K562 (cell line): Measurements from ENCODE around the gene FYB1. TPM values are rescaled to one million over a fixed set of nuclear protein-coding genes. Genes with fewer than 3 reads are reported as not detected.

Source experiments
- CHD2 ChIP-seq: IDR thresholded peaks from 2 replicates; pipeline ENCODE4 v1.6.1; 2011; ENCODE audit warnings: low read depth, low read length
- EGR1 ChIP-seq: fragments of 450-650 bp; conservative IDR thresholded peaks from 2 replicates; pipeline ENCODE4 v1.6.1; 2017; ENCODE audit warnings: mild to moderate bottlenecking
- FUS ChIP-seq: fragments of 200-400 bp; formaldehyde crosslinking; optimal IDR thresholded peaks from 2 replicates; pipeline ENCODE3; 2017; ENCODE audit warnings: low read depth, low read length
- GATAD2B ChIP-seq: fragments of 450-650 bp; IDR thresholded peaks from 2 replicates; pipeline ENCODE4 v1.6.1; 2017; ENCODE audit warnings: mild to moderate bottlenecking, borderline replicate concordance
- MEIS2 ChIP-seq: fragments of 450-650 bp; IDR thresholded peaks from 2 replicates; pipeline ENCODE4 v1.6.1; 2014; ENCODE audit warnings: mild to moderate bottlenecking; ENCODE audit not compliant: partially characterized antibody
- NCOA6 ChIP-seq: fragments of 450-650 bp; IDR thresholded peaks from 2 replicates; pipeline ENCODE4 v1.6.1; 2017; ENCODE audit warnings: mild to moderate bottlenecking
- NFE2 ChIP-seq: IDR thresholded peaks from 2 replicates; pipeline ENCODE4 v1.6.1; 2014; ENCODE audit warnings: antibody characterized with exemption, low read depth
- NR2F6 ChIP-seq: fragments of 450-650 bp; formaldehyde crosslinking; IDR thresholded peaks from 2 replicates; pipeline ENCODE4 v1.4.0; 2020; ENCODE audit warnings: mild to moderate bottlenecking
- POLR3G ChIP-seq: IDR thresholded peaks from 2 replicates; pipeline ENCODE4 v1.6.1; 2011; ENCODE audit not compliant: insufficient read length, insufficient replicate concordance; ENCODE audit errors: extremely low read depth
- RBM22 ChIP-seq: fragments of 200-400 bp; formaldehyde crosslinking; IDR thresholded peaks from 2 replicates; pipeline ENCODE4 v1.6.1; 2018; ENCODE audit warnings: low read length, low read depth; ENCODE audit not compliant: poor library complexity, severe bottlenecking
- RFX1 ChIP-seq: fragments of 450-650 bp; IDR thresholded peaks from 2 replicates; pipeline ENCODE4 v1.6.1; 2016; ENCODE audit warnings: mild to moderate bottlenecking, moderate library complexity
- SOX6 ChIP-seq: fragments of 450-650 bp; IDR thresholded peaks from 2 replicates; pipeline ENCODE4 v1.6.1; 2014; ENCODE audit warnings: mild to moderate bottlenecking
- TBL1XR1 ChIP-seq, 2 experiments: IDR thresholded peaks; 2 replicates each; pipeline ENCODE4 v1.6.1; 2012; ENCODE audit warnings: improper control_type of control experiment in 2 of 2, low read length in 2 of 2, mild to moderate bottlenecking in 1 of 2
- ZFP36 ChIP-seq: fragments of 150-350 bp; IDR thresholded peaks from 2 replicates; pipeline ENCODE4 v1.6.1; 2018; ENCODE audit warnings: low read length, low read depth; ENCODE audit not compliant: partially characterized antibody
- ZNF121 ChIP-seq: sonication (generic); formaldehyde crosslinking; conservative IDR thresholded peaks from 2 replicates; pipeline ENCODE4 v1.8.0; 2022; ENCODE audit warnings: missing genetic modification reagents
- ZNF217 ChIP-seq: sonication (generic); formaldehyde crosslinking; IDR thresholded peaks from 2 replicates; pipeline ENCODE4 v1.8.0; 2022; ENCODE audit warnings: mild to moderate bottlenecking, missing genetic modification reagents
- polyA plus RNA-seq, 8 experiments: library from polyadenylated mRNA; depleted of rRNA in 4 of 8; stranded (reverse) in 5 of 8; unstranded in 3 of 8; fragments of >200 nt; fragmentation: Nextera tagmentation in 2 of 8; fragmentation: Illumina TruSeq in 1 of 8; extraction: Ambion mirVana in 2 of 8; extraction: Trizol in 1 of 8; gene quantifications; 2 replicates each; pipeline versions ENCODE4 v1.2.1 to v1.2.3, GENCODE V29; 2011 to 2014; ENCODE audit warnings: inconsistent platforms in 1 of 8, missing spikeins in 1 of 8
- total RNA-seq, 7 experiments: library from RNA; depleted of rRNA in 6 of 7; stranded (reverse); fragments of >200 nt in 6 of 7; fragmentation: Illumina TruSeq in 2 of 7; extraction: Trizol in 2 of 7; gene quantifications; 2 replicates each; pipeline versions ENCODE4 v1.2.1 to v1.2.3, GENCODE V29; 2011 to 2021; ENCODE audit warnings: low replicate concordance in 1 of 7
- TF ChIP-seq, protein P1 (sequence below): sonication (generic); formaldehyde crosslinking; IDR thresholded peaks from 2 replicates; pipeline ENCODE4 v1.8.1; 2023; ENCODE audit warnings: mild to moderate bottlenecking, missing genetic modification reagents
- TF ChIP-seq, protein P2 (sequence below): sonication (generic); formaldehyde crosslinking; IDR thresholded peaks from 2 replicates; pipeline ENCODE4 v1.8.1; 2023; ENCODE audit warnings: mild to moderate bottlenecking, missing genetic modification reagents, moderate library complexity
- TF ChIP-seq, protein P3 (sequence below): fragments of 250-450 bp; sonication (Bioruptor Pico); IDR thresholded peaks from 2 replicates; pipeline ENCODE4 v1.4.0; 2020; ENCODE audit warnings: borderline replicate concordance
- TF ChIP-seq, protein P4 (sequence below): conservative IDR thresholded peaks from 2 replicates; pipeline ENCODE4 v1.6.1; 2011; ENCODE audit warnings: low read depth, mild to moderate bottlenecking, low read length; ENCODE audit not compliant: control insufficient read depth
- TF ChIP-seq, protein P5 (sequence below), 2 experiments: fragments of 250-450 bp in 1 of 2; fragments of 450-650 bp in 1 of 2; sonication (Bioruptor Pico) in 1 of 2; IDR thresholded peaks; 2 replicates each; pipeline versions ENCODE4 v1.6.1 to v1.8.0; 2016 to 2021; ENCODE audit warnings: mild to moderate bottlenecking in 2 of 2, moderate library complexity in 2 of 2, missing compliant biosample characterization in 1 of 2, missing genetic modification characterization in 1 of 2

FYB1 gene
- total and polyA plus RNA-seq, 9 of the 15 experiments (the other 6 are each of a cell fraction or from before 2014, with no cell fraction given) = 4.7 to 31.5 (median 9.7) TPM

DNA sequence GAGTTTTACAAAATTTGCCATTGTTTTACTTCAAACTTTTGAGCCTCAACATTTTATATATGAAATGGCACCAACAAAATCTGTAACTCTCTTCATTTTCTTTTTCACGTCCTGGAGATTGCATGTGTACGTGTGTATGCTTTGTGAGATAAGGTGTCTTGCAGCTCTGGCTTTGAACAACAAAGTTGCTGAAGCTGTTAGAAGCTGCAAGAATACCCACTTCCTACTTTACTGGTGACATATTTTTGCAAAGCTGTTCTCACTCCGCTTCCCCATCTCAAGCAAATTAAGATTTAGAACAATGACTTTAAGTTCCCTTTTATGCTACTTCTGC is 41.8 kb downstream of the FYB1 start (continued):
- TF ChIP-seq, protein P1, sequence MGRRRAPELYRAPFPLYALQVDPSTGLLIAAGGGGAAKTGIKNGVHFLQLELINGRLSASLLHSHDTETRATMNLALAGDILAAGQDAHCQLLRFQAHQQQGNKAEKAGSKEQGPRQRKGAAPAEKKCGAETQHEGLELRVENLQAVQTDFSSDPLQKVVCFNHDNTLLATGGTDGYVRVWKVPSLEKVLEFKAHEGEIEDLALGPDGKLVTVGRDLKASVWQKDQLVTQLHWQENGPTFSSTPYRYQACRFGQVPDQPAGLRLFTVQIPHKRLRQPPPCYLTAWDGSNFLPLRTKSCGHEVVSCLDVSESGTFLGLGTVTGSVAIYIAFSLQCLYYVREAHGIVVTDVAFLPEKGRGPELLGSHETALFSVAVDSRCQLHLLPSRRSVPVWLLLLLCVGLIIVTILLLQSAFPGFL = no peak
- TF ChIP-seq EGR1 (no peak), ZNF217 (no peak), NCOA6 (no peak), FUS (no peak), SOX6 (peak; percentile 70; the same call in 1 of the 2 replicates), RBM22 (no peak), RFX1 (no peak), NR2F6 (CRISPR knock-in tag) (no peak), ZFP36 (no peak), GATAD2B (no peak), MEIS2 (no peak), TBL1XR1 (IDR thresholded peaks at IDR 0.05; ENCODE audit: low read length in 2 of 2) (no peak), NFE2 (no peak), ZNF121 (peak; percentile 45; the same call in 1 of the 2 replicates), POLR3G (no peak), CHD2 (no peak)
- TF ChIP-seq, protein P2, sequence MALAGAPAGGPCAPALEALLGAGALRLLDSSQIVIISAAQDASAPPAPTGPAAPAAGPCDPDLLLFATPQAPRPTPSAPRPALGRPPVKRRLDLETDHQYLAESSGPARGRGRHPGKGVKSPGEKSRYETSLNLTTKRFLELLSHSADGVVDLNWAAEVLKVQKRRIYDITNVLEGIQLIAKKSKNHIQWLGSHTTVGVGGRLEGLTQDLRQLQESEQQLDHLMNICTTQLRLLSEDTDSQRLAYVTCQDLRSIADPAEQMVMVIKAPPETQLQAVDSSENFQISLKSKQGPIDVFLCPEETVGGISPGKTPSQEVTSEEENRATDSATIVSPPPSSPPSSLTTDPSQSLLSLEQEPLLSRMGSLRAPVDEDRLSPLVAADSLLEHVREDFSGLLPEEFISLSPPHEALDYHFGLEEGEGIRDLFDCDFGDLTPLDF (CRISPR knock-in tag) = no peak
- TF ChIP-seq, protein P3, sequence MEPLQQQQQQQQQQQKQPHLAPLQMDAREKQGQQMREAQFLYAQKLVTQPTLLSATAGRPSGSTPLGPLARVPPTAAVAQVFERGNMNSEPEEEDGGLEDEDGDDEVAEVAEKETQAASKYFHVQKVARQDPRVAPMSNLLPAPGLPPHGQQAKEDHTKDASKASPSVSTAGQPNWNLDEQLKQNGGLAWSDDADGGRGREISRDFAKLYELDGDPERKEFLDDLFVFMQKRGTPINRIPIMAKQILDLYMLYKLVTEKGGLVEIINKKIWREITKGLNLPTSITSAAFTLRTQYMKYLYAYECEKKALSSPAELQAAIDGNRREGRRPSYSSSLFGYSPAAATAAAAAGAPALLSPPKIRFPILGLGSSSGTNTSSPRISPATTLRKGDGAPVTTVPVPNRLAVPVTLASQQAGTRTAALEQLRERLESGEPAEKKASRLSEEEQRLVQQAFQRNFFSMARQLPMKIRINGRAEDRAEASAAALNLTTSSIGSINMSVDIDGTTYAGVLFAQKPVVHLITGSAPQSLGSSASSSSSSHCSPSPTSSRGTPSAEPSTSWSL (CRISPR knock-in tag) = no peak
- TF ChIP-seq, protein P4, sequence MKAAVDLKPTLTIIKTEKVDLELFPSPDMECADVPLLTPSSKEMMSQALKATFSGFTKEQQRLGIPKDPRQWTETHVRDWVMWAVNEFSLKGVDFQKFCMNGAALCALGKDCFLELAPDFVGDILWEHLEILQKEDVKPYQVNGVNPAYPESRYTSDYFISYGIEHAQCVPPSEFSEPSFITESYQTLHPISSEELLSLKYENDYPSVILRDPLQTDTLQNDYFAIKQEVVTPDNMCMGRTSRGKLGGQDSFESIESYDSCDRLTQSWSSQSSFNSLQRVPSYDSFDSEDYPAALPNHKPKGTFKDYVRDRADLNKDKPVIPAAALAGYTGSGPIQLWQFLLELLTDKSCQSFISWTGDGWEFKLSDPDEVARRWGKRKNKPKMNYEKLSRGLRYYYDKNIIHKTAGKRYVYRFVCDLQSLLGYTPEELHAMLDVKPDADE = no peak
- TF ChIP-seq, protein P5, sequence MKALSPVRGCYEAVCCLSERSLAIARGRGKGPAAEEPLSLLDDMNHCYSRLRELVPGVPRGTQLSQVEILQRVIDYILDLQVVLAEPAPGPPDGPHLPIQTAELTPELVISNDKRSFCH (CRISPR knock-in tag; IDR thresholded peaks at IDR 0.05) = no peak
- TF ChIP-seq, protein P5 (tag; IDR thresholded peaks at IDR 0.05) = no peak
